Loucy (cell line): ENCODE measurements around the gene RFX1.

Experiments used
- EZH2phosphoT487 ChIP-seq: fragments of 200-600 bp; IDR thresholded peaks from 2 replicates; pipeline ENCODE4 v1.6.1; 2018; ENCODE audit warnings: antibody characterized with exemption, mild to moderate bottlenecking, moderate library complexity, borderline replicate concordance
- TF ChIP-seq, protein P1 (sequence below): fragments of 200-600 bp; sonication (generic); conservative IDR thresholded peaks from 2 replicates; pipeline ENCODE4 v1.5.1; 2014; ENCODE audit warnings: mild to moderate bottlenecking, antibody characterized with exemption, low read length

DNA sequence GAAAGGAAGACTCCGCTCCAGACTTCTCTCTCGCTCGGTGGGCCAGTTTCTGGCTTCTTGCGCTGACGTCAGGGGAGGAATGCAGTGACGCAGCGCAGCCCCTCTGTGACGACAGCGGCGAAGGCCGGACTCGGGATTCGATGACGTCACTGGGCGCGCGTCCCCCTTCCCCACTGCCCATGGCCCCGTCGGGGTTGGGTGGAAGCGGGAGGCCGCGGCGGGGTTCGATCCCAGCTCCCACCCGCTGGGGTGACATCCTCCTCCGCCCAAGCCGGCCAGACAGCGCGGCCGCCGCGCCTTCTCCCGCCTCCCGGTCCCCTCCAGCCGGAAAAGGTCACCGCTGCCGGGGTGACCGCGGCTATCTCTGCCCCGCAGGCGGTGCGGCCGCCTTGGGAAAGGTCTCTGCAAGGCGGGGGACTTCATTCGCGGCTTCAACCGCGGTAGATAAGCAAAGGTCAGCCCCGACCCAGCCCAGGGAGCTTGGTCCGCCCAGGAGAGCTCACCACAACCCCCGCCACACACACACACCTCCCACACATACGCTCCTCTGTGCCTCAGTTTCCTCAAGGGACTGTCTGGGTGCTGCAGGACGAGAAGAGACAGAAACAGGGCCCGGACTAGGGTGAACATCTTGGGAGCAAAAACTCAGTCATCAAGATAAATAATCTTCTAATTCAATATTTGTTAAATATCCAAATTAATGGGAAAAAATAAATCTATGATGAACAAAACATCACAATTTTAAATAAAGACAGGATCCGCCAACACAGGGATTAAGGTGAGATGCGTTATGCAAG is 844 bp upstream of the RFX1 start:
- TF ChIP-seq, protein P1, sequence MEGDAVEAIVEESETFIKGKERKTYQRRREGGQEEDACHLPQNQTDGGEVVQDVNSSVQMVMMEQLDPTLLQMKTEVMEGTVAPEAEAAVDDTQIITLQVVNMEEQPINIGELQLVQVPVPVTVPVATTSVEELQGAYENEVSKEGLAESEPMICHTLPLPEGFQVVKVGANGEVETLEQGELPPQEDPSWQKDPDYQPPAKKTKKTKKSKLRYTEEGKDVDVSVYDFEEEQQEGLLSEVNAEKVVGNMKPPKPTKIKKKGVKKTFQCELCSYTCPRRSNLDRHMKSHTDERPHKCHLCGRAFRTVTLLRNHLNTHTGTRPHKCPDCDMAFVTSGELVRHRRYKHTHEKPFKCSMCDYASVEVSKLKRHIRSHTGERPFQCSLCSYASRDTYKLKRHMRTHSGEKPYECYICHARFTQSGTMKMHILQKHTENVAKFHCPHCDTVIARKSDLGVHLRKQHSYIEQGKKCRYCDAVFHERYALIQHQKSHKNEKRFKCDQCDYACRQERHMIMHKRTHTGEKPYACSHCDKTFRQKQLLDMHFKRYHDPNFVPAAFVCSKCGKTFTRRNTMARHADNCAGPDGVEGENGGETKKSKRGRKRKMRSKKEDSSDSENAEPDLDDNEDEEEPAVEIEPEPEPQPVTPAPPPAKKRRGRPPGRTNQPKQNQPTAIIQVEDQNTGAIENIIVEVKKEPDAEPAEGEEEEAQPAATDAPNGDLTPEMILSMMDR, result no peak
- TF ChIP-seq EZH2phosphoT487, result no peak
